Activated CD8-positive, alpha-beta memory T cell treated with anti-CD3 and anti-CD28 coated beads for 4 hours (primary cell): ENCODE data around the gene EMC8.

ENCODE experiments used
- DNase-seq, 2 donors: peaks; one replicate each; pipeline ENCODE4 v3.0.0-alpha.2; 2020; ENCODE audit warnings: low read depth in 2 of 2

EMC8 gene

DNA sequence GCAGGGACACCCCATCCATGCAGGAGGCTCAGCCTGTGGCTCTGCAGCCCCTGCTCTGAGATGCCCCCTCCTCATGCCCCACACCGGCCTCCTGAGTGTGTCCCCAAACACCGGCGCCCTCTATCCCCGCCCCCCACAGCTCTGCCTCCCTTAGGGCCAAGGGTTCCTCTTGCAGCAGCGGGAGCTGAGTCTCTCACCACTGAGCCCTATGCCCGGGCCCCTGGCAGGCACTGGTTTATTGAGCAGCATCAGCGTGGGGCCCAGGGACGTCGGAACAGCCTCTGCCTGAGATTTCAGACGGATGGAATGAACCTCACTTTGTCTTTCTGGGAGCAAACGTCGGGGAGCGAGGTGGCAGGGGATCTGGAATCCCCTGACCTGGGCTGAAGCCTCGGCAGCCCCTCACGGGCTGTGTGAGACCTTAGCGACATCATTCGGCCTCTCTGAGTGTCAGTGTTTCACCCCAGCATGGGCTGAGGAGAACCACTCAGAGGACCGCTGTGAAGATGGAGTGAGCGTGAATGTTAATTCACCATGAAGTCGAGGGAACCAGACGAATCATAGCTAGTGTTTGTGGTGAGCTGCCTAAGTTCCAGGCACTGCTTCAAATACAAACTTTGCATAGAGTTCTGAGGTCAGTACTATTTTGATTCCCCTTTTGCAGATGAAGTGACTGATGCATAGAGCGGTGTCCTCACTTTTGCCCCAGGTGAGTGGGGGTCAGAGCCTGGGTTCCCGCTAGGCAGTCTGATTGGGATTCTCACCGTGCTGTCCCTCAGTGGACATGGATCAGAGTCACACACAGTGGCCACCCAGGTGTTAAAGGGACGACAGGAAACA lies 43.2 kb downstream of the EMC8 start:
- DNase-seq: no peak

GRCh38 chr16:85754413-85754812 lies 44.9 kb downstream of the EMC8 start:
- DNase-seq: no peak

DNA sequence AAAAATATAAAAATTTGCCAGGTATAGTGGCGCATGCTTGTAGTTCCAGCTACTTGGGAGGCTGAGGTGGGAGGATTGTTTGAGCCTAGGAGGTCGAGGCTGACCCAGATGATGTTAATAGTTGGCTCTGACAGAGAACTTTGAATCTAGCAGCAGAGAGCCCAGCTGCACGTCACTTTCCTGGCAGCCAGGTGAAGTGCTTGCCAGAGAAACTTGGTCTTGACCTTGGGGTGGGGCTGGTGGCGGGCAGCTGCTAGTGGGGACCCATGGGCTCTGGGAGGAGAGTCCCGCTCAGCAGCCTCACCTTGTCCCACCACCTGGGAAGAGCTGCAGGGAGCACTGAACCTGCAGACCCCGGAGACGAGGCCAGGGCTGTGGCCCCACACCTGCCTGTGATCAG lies 45.4 kb downstream of the EMC8 start:
- DNase-seq: no peak

- no peak for DNase-seq
These were observed 45.8 kb downstream of the EMC8 start for GRCh38 chr16:85753559-85753958.

DNA sequence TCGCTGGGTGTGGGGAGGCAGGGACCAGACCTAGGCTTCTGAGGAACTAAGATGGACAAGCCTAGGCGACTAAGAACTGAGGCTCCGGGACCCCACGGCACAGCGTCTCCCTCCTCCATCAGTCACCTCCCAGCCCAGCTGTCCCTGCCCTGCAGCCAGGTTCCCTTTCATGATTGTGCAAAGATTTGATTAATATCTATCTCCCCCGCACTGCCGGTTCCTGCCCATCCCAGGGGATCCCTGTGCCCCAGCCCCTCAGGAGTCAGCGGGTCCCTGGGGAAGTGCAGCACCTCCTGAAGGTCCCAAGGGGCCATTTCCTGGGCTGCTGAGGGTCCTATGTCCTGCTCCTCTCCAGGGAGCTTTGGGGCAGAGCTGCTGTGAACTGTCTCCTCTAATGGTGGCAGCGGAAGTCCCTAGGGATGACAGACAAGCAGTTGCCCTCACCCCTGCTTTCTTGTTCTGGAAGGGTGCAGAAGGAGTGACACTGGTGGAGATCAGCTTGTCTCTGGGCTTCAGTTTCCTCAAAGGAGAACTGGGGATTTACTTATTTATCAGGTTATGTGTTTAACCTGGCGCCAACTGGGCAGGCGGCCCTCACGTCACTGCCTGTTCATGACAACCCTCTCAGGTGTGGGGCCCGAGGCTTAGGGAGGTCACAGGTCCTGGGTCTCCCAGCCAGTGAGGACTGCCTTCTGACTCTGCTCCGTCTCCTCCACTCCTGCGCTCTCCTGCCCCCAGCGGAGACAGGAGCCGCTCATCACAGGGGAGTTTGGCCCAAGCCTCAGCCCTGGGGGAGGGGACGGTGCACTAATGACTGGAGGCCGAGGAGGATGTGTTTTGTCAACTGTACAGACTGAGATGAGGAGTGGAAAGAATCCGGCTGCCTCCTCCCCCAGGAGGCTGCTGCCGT lies 46.6 kb downstream of the EMC8 start:
- DNase-seq: no peak

DNA sequence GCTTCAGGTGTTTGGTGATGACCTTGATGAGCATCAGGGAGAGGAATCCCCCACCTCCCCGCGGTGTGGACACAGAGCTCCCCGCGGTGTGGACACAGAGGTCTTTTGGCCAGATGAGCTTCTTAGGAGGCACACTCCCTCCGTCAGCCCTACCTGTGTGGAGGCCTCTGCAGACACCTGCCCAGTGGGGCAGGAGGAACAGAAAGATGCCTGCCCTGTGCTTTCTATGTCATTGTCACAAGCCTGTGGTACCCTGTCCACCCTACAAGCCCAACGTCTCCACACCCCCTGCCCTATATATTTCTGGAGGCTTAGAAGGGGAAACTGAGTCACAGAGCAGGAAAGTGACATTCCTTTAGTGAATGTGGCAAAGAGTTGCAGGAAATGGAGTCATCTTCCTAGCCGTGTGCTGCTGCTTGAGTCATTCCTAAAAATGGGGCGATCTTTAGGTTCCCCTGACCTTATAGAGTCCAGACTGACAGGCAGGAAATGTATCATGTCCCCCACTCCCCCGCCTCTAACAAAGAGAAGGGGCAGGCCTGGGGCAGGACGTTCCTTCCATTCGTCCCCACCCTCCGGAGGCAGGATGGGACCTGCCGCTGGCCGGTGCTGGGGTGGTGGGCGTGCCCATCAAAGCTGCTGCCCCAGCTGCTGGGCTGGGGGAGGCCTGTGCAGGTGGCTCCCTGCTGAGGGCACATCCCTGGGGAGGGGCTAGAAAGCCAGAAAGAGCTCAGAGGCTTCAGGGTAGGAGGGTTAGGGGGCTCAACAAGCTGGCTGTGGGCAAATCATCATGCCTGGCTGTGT lies 47.4 kb downstream of the EMC8 start:
- DNase-seq: no peak

- no peak for DNase-seq
These were observed 48.3 kb downstream of the EMC8 start, which contains the start of gene C16orf74 for GRCh38 chr16:85750827-85751697. C16orf74 (minus strand) TSS chr16:85751096; CDS start chr16:85735217, 15,879 bp downstream.

GRCh38 chr16:85750146-85750826 lies 49.1 kb downstream of the EMC8 start:
- no peak for DNase-seq

DNA sequence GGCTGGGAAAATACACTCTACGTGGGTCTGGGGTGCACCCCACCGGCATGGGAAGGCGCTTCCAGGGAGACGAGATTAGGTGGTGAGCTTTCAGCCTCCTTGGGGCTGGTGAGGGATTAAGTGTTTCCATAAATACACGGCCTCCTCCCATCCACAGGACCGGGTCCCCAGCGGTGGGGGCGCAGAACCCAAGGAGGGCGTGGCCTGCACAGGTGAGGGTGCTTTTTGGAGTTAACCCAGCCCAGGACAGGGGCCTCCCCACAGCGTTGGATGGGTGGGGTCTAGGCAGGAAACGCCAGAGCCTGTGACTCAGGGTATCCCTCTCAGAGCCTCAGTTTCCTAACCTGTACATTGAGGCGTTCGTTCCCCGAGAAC lies 49.6 kb downstream of the EMC8 start:
- DNase-seq: no peak

- DNase-seq: no peak
These were observed 52.7 kb downstream of the EMC8 start for GRCh38 chr16:85746460-85747215.

GRCh38 chr16:85738923-85739715 lies 60.2 kb downstream of the EMC8 start:
- no peak for DNase-seq

GRCh38 chr16:85736921-85737320 lies 62.4 kb downstream of the EMC8 start:
- DNase-seq: no peak

DNA sequence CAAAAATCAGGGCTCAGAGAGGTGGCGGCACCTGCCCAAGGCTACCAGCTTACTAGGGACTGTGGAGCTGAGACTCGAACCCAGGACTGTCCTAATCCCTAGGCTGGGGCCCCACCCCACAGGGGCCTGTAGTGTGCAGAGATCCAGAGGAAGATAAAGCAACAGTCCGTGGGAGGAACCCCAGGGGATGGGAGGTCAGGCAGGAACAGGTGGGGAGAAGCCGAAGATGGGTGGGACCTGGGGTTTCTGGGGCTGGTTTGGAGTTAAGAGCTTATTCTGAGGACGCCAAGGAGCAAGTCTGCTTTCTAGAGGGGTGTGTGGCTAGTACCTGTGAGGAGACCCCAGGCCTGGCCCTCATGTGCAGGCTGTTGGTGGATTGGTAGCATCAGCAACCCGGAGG lies 63.4 kb downstream of the EMC8 start:
- DNase-seq: no peak

- no peak for DNase-seq
These were observed 64.1 kb downstream of the EMC8 start for GRCh38 chr16:85735225-85735635.

- no peak for DNase-seq
These were observed 64.9 kb downstream of the EMC8 start for GRCh38 chr16:85734311-85735017.

DNA sequence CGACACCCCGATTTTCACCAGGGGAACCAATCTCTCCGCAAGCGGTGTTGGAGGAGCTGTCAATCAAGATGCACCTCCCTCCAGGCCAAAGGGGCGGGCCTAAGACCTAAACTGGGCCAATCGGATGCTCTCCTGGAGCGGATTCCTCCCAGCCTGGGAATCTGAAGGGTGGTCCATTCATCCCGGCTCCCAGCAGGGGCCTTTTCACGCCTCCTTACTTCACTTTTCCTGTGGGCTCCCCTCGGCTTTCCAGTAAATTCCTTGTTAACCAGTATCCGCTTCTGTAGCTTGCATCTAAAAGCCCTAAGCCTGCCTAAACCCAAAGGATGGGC lies 65.5 kb downstream of the EMC8 start:
- DNase-seq: no peak

GRCh38 chr16:85733155-85733838 lies 66.0 kb downstream of the EMC8 start:
- DNase-seq: no peak

GRCh38 chr16:85731179-85731578 lies 68.2 kb downstream of the EMC8 start:
- DNase-seq: no peak
